Activated T-helper 1 cell treated with anti-CD3 and anti-CD28 coated beads, Interleukin-12 subunit alpha, Interleukin-12 subunit beta, Interleukin-2, Interleukin-4 antibody, amounts not matched to agents 30 ng/mL and 10 ng/mL and 1 ng/mL, durations not matched to agents 14 hours and 24 hours and 36 hours (primary cell): ENCODE data around the gene SLC52A3. TPM values are rescaled to one million over a fixed set of nuclear protein-coding genes. Genes with fewer than 3 reads are reported as not detected.
A peak's percentile ranks its signal among the peaks of the same experiment; 100 is the strongest.

ENCODE experiments used
- DNase-seq: peaks from one replicate; pipeline ENCODE4 v3.0.0; 2021; ENCODE audit warnings: low spot score
- H3K27ac Mint-ChIP-seq: one replicate; pipeline ENCODE4 v1.8.0; 2021; ENCODE audit warnings: mild to moderate bottlenecking, mixed read lengths
- H3K27me3 Mint-ChIP-seq: one replicate; pipeline ENCODE4 v1.8.0; 2022; ENCODE audit warnings: mild to moderate bottlenecking, moderate library complexity, mixed read lengths; ENCODE audit not compliant: insufficient read depth
- H3K36me3 Mint-ChIP-seq: one replicate; pipeline ENCODE4 v1.8.0; 2021; ENCODE audit warnings: low read depth, mixed read lengths
- H3K4me1 Mint-ChIP-seq: one replicate; pipeline ENCODE4 v1.8.0; 2021; ENCODE audit warnings: low read depth, mixed read lengths
- H3K4me3 Mint-ChIP-seq: one replicate; pipeline ENCODE4 v1.8.0; 2021; ENCODE audit warnings: mild to moderate bottlenecking, moderate library complexity, mixed read lengths
- H3K9me3 Mint-ChIP-seq: one replicate; pipeline ENCODE4 v1.8.0; 2021; ENCODE audit warnings: mixed read lengths
- intact Hi-C: fragments of 100-400 bp; cut with micrococcal nuclease; formaldehyde crosslinking; loops from one replicate; pipeline ENCODE4 v1.15.1; 2024
- total RNA-seq: library from RNA; stranded (reverse); gene quantifications from 2 replicates; pipeline ENCODE4 v1.2.3, GENCODE V29; 2022

SLC52A3 gene
- total RNA-seq, 1 donor from 2014 or later: not detected

DNA sequence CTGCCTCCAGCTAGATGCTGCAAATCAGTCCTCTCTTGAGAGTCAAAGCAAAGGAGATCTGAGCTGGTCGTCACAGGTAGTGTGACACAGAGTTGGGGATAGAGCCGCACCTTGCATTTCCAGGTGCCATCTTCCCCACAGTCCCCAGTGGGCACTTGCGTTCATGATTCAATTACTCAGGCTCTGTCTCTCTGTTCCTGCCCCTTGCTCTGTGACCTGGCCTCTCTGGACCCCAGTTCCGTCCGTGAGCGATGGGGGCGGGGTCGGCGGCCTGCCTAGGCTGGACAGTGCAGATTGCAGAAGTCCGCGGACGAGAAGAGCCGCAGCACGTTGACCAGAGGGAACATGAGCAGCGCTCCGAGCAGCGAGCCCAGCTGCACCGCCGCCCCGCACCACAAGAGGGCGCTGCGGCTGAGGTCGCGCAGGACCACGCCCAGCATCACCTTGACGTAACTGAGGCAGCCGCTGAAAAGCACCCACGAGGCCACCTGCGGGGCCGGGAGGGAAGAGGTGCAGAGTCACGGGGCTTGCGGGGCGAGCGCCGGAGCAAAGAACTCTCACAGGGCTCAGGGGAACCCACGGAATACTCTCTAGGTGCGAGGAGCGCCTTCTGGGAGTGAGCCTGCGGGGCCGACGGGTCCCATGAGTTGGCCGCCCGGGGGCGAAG lies 7.4 kb downstream of the SLC52A3 start:
- no peaks in the 10 kb centered on the region for H3K9me3 Mint-ChIP-seq
- intact Hi-C loops: no loop called here

DNA sequence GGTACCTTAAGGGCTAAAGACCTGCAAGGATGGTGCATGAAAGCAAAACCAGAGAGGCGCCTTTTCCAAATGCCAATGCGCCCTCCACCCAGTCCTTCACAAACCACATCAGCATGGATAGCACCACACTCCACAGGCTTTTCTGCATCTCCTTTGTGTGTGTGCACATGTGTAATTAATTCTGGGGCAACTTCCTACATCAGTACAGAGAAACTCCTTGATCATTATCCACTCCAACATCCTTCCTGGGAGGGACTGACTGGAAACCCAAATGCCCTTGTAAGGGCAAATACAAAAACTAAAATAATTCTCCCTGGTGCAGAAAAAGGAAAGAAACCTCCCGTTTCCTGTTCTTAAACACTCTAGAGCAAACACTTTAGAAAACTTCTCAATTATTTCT lies 10.8 kb downstream of the SLC52A3 start:
- Mint-ChIP-seq H3K36me3 (no peaks in the 10 kb centered on the region), H3K27ac (no peak overlapping the region), H3K9me3 (no peaks in the 10 kb centered on the region), H3K27me3 (peaks cover 11% of the 10 kb centered on the region), H3K4me1 (no peaks in the 10 kb centered on the region), H3K4me3 (no peak overlapping the region)
- intact Hi-C loops: no loop called here
- DNase-seq: no peak

More for the DNA sequence above, 7.4 kb downstream of the SLC52A3 start:
- H3K27me3 Mint-ChIP-seq: peaks cover 11% of the 10 kb centered on the region
- no peak overlapping the region for H3K4me3 Mint-ChIP-seq
- no peaks in the 10 kb centered on the region for H3K4me1 Mint-ChIP-seq
- no peak overlapping the region for H3K27ac Mint-ChIP-seq
- DNase-seq: peak; percentile 3
- no peaks in the 10 kb centered on the region for H3K36me3 Mint-ChIP-seq

DNA sequence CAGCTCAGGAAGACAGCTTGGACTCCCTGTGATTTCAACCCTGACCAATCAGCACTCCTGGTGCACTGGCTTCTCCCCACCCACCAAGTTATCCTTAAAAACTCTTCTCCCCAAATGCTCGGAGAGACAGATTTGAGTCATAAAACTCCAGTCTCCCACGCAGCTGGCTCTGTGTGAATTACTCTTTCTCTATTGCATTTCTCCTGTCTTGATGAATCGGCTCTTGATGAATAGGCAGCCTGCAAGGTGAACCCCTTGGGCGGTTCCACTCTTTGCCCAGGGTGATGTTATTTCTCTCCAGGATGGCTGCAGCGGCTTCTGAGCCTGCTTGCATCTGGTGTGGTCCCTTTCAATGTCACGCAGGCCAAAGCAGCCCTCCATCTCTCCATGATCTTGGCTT lies 12.4 kb downstream of the SLC52A3 start:
- intact Hi-C loops: no loop called here
- Mint-ChIP-seq H3K4me3 (no peak overlapping the region), H3K9me3 (no peaks in the 10 kb centered on the region), H3K27ac (no peak overlapping the region), H3K4me1 (no peaks in the 10 kb centered on the region), H3K36me3 (no peaks in the 10 kb centered on the region), H3K27me3 (peaks cover 11% of the 10 kb centered on the region)
- no peak for DNase-seq

DNA sequence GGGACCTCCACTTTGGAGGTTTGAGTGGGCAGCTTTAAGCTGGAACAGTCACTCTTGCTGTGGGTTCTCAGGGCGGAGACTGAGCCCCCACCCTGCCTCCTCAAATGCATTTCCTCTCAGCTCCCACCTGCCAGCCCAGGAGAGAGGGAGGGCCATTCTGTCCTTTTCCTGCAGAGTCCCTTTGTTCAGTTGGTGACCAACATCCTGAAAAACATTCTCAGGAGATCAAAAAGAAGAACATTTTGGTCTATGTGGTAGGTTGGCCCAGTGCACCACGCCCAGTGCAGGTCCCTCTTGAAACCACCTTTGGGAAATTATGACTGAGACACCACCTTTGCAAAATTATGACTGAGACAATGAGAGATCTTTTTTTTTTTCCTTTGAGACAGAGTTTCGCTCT lies 13.4 kb downstream of the SLC52A3 start:
- no peak overlapping the region for H3K27ac Mint-ChIP-seq
- DNase-seq: no peak

DNA sequence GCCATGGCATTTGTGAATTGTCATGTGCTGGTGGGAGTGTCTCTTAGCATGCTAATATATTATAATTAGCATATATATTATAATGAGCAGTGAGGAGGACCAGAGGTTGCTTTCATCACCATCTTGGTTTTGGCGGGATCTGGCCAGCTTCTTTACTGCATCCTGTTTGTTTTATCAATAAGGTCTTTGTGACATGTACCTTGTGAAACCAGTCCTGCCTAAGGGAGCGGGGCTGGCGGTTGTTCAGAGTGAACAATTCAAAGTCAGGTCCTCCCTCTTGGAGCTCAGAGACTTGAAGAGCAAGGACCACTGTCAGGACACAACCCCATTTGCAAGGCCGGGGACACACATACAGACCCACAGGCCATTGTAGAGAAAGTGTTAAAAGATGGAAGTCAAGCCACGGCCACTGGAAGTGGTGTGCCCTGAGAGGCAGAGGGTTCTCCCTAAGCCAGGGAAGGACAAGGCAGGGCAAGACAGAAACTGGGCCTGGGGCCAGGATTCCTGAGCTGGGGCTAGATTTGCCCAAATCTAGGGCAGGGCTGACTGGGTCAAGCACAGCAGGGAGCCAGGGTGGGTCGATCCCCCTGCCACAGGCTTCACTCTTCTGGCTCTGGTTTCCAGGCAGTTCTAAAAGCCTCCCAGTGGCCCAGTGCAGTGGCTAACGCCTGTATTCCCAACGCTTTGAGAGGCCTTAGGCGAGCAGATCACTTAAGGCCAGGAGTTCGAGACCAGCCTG lies 14.2 kb downstream of the SLC52A3 start:
- intact Hi-C loops: no loop called here
- H3K4me3 Mint-ChIP-seq: no peak overlapping the region
- no peaks in the 10 kb centered on the region for H3K9me3 Mint-ChIP-seq
- H3K27me3 Mint-ChIP-seq: peaks cover 11% of the 10 kb centered on the region
- no peak for DNase-seq
- no peaks in the 10 kb centered on the region for H3K36me3 Mint-ChIP-seq
- H3K27ac Mint-ChIP-seq: no peak overlapping the region
- no peaks in the 10 kb centered on the region for H3K4me1 Mint-ChIP-seq

More for the DNA sequence above, 13.4 kb downstream of the SLC52A3 start:
- Mint-ChIP-seq H3K4me1 (no peaks in the 10 kb centered on the region), H3K4me3 (no peak overlapping the region), H3K27me3 (peaks cover 11% of the 10 kb centered on the region), H3K36me3 (no peaks in the 10 kb centered on the region), H3K9me3 (no peaks in the 10 kb centered on the region)
- intact Hi-C loops: no loop called here

- Mint-ChIP-seq H3K27me3 (peaks cover 6% of the 10 kb centered on the region), H3K4me3 (no peak overlapping the region), H3K27ac (no peak overlapping the region), H3K9me3 (no peaks in the 10 kb centered on the region), H3K36me3 (no peaks in the 10 kb centered on the region), H3K4me1 (no peaks in the 10 kb centered on the region)
- intact Hi-C loops: no loop called here
- no peak for DNase-seq
Observed at GRCh38 chr20:753136-753535, 15.2 kb downstream of the SLC52A3 start.

GRCh38 chr20:752291-752690 lies 16.0 kb downstream of the SLC52A3 start:
- no peaks in the 10 kb centered on the region for H3K9me3 Mint-ChIP-seq
- intact Hi-C loops: no loop called here
- H3K27ac Mint-ChIP-seq: no peak overlapping the region

DNA sequence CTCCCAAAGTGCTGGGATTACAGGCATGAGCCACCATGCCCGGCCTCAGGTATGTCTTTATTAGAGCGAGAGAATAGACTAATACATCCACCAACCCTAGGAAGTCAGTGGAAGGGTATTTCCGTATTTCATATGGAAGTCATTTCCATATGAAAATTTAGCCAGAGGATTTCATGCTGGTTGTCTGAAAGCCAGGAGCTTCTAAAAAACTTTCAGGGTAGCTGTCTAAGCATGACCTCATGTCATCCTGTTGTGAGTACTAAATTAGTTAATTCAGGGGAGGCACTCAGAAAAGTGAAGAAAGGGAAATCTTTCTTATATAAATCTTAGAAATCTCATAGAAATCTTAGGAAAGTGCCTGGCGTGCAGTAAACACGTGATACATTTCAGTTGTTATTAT lies 16.5 kb downstream of the SLC52A3 start:
- Mint-ChIP-seq H3K27ac (no peak overlapping the region), H3K4me3 (no peak overlapping the region), H3K4me1 (no peaks in the 10 kb centered on the region), H3K27me3 (peaks cover 4% of the 10 kb centered on the region), H3K36me3 (no peaks in the 10 kb centered on the region), H3K9me3 (no peaks in the 10 kb centered on the region)
- intact Hi-C loops: no loop called here
- no peak for DNase-seq

More at GRCh38 chr20:752291-752690, 16.0 kb downstream of the SLC52A3 start:
- Mint-ChIP-seq H3K36me3 (no peaks in the 10 kb centered on the region), H3K4me3 (no peak overlapping the region), H3K4me1 (no peaks in the 10 kb centered on the region), H3K27me3 (peaks cover 4% of the 10 kb centered on the region)
- no peak for DNase-seq

DNA sequence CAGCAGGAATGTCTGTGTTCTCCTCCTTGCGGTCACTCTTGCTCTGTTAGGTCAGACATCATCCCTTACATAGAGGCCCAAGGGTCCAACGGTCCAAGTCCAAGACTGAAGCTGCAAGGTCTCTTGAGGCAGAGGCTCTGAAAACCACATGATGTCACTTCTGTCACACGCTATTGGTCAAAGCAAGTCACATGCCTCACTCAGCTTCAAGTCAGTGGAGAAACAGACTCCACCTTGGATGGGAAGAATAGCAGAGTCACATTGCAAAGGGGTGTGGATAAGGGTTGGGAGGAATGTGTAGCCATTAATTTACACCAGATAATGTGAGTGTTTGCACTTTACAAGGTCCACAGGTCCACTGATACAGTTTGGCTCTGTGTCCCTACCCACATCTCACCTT lies 17.5 kb downstream of the SLC52A3 start:
- Mint-ChIP-seq H3K27ac (no peak overlapping the region), H3K4me1 (no peaks in the 10 kb centered on the region), H3K36me3 (no peaks in the 10 kb centered on the region), H3K27me3 (peaks cover 1% of the 10 kb centered on the region), H3K9me3 (peaks cover 4% of the 10 kb centered on the region), H3K4me3 (no peak overlapping the region)
- DNase-seq: no peak
- intact Hi-C loops: no loop called here

- intact Hi-C loops: no loop called here
- Mint-ChIP-seq H3K4me3 (no peak overlapping the region), H3K36me3 (no peaks in the 10 kb centered on the region), H3K4me1 (no peaks in the 10 kb centered on the region), H3K27ac (no peak overlapping the region), H3K9me3 (peaks cover 17% of the 10 kb centered on the region), H3K27me3 (peaks cover 4% of the 10 kb centered on the region)
- DNase-seq: no peak
Observed at GRCh38 chr20:745683-746301, 22.5 kb downstream of the SLC52A3 start.

- intact Hi-C loops: no loop called here
- DNase-seq: no peak
- H3K4me1 Mint-ChIP-seq: no peaks in the 10 kb centered on the region
- no peak overlapping the region for H3K27ac Mint-ChIP-seq
- H3K27me3 Mint-ChIP-seq: peaks cover 2% of the 10 kb centered on the region
- H3K36me3 Mint-ChIP-seq: no peaks in the 10 kb centered on the region
- peaks cover 17% of the 10 kb centered on the region for H3K9me3 Mint-ChIP-seq
- no peak overlapping the region for H3K4me3 Mint-ChIP-seq
Observed at GRCh38 chr20:742156-742555, 26.1 kb downstream of the SLC52A3 start.

DNA sequence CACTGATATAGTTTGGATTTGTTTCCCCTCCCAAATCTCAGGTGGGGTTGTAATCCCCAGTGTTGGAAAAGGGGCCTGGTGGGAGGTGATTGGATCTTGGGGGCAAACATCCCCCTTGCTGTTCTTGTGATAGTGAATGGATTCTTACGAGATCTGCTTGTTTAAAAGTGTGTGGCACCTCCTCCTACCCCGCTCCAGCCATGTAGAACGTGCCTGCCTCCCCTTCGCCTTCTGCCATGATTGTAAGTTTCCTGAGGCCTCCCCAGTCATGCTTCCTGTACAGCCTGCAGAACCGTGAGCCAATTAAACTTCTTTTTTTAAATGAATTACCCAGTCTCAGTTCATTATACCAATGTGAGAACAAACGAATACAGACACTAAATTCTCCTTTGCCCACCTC lies 26.7 kb downstream of the SLC52A3 start:
- DNase-seq: no peak
- intact Hi-C loops: no loop called here
- H3K36me3 Mint-ChIP-seq: no peaks in the 10 kb centered on the region
- H3K27ac Mint-ChIP-seq: no peak overlapping the region
- H3K4me3 Mint-ChIP-seq: no peak overlapping the region
- peaks cover 17% of the 10 kb centered on the region for H3K9me3 Mint-ChIP-seq
- peaks cover 2% of the 10 kb centered on the region for H3K27me3 Mint-ChIP-seq
- H3K4me1 Mint-ChIP-seq: no peaks in the 10 kb centered on the region

GRCh38 chr20:740162-740561 lies 28.1 kb downstream of the SLC52A3 start:
- Mint-ChIP-seq H3K4me1 (no peaks in the 10 kb centered on the region), H3K9me3 (peaks cover 7% of the 10 kb centered on the region), H3K36me3 (no peaks in the 10 kb centered on the region), H3K4me3 (no peak overlapping the region), H3K27me3 (peaks cover 2% of the 10 kb centered on the region), H3K27ac (no peak overlapping the region)
- intact Hi-C loops: no loop called here
- no peak for DNase-seq
